ENCODE measurements around the gene EGFR.

DNA sequence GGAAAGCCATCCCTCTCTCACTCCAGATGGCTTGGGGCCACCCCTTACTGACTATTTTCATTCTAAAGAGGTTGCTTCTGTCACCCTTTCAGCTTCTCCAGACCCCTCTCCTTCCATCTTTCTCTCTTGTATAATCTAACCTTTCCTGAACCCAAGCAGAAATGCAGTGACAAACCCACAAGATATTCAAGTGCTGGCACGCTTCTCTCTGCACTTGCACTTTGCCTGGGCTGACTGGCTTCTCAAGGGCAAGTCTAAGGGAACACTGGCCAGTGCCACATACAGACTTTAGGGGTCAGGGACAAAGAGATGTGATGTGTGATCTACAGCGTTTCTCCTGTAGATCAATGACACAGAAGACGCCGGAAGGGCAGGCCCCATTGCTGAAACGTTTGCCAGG is 195.9 kb downstream of the EGFR start:
- TF ChIP-seq, protein P1, sequence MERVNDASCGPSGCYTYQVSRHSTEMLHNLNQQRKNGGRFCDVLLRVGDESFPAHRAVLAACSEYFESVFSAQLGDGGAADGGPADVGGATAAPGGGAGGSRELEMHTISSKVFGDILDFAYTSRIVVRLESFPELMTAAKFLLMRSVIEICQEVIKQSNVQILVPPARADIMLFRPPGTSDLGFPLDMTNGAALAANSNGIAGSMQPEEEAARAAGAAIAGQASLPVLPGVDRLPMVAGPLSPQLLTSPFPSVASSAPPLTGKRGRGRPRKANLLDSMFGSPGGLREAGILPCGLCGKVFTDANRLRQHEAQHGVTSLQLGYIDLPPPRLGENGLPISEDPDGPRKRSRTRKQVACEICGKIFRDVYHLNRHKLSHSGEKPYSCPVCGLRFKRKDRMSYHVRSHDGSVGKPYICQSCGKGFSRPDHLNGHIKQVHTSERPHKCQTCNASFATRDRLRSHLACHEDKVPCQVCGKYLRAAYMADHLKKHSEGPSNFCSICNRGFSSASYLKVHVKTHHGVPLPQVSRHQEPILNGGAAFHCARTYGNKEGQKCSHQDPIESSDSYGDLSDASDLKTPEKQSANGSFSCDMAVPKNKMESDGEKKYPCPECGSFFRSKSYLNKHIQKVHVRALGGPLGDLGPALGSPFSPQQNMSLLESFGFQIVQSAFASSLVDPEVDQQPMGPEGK (CRISPR knock-in tag; IDR thresholded peaks at IDR 0.05; ENCODE audit: borderline replicate concordance): no peak
- TF ChIP-seq RARB (CRISPR knock-in tag; IDR thresholded peaks at IDR 0.05): no peak
- TF ChIP-seq PPARA (CRISPR knock-in tag; IDR thresholded peaks at IDR 0.05; ENCODE audit: borderline replicate concordance): no peak
- TF ChIP-seq CSDC2 (CRISPR knock-in tag; IDR thresholded peaks at IDR 0.05): no peak
- no peak for TF ChIP-seq CREB5 (CRISPR knock-in tag; IDR thresholded peaks at IDR 0.05; ENCODE audit: low read depth)
- no peak for TF ChIP-seq ZNF8 (CRISPR knock-in tag; IDR thresholded peaks at IDR 0.05)
- no peak for TF ChIP-seq BACH2 (CRISPR knock-in tag; IDR thresholded peaks at IDR 0.05; ENCODE audit: borderline replicate concordance)
- no peak for TF ChIP-seq CSRNP3 (CRISPR knock-in tag; IDR thresholded peaks at IDR 0.05)
- no peak for TF ChIP-seq ISL1 (CRISPR knock-in tag; IDR thresholded peaks at IDR 0.05)
- no peak for TF ChIP-seq ZC3H10 (CRISPR knock-in tag; IDR thresholded peaks at IDR 0.05)
- no peak for TF ChIP-seq ZFP3 (CRISPR knock-in tag; IDR thresholded peaks at IDR 0.05)
- no peak for TF ChIP-seq SNAI2 (CRISPR knock-in tag; IDR thresholded peaks at IDR 0.05)
- no peak for TF ChIP-seq TCF4 (CRISPR knock-in tag; IDR thresholded peaks at IDR 0.05; ENCODE audit: borderline replicate concordance)
- TF ChIP-seq ZNF565 (CRISPR knock-in tag; conservative IDR thresholded peaks at IDR 0.05; ENCODE audit: low read depth): no peak

Measured in SK-N-SH treated with all-trans-retinoic acid at 6 μM for 48 hours (cell line).